ENCODE results near the gene CACNA1E.
"Not testable (repeated sequence)": the region's sequence is repeated elsewhere in the genome, so short reads cannot be mapped to it uniquely, and the experiment has no call there.

Gene CACNA1E

DNA sequence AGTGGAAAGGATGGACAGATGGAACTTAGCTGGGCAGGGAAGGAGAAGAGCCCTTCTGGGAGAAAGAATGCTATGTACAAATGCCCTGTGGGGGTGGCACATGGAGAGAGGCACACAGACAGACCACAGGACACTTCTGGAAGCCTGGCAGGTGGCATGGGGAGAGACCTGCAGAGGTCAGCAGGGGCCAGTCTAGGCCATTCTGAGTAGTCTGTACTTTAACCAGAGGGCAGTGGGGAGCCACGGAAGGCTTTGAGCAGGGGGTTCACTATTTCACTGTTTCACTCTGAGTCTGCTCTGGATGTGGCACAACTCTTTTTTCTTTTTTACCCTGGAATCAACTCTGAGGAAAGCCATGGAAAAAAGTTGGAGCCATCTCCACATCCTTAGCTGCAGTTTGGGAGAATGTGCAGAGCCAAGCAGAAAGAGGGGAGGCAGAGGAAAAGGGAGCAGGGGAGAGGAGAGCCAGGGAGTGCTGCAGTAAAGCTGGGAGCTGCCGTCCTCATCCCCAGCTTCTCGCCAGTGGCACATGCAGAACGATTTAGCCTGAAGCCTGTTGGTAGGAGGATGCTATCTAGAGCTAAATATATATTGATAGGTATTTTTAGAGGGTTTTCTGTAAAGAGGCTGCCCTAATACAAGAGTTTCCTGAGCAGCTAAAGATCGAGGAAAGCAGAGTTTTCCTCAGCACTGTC lies 34.0 kb downstream of the CACNA1E start:
- no peak overlapping the region for H3K27ac ChIP-seq

DNA sequence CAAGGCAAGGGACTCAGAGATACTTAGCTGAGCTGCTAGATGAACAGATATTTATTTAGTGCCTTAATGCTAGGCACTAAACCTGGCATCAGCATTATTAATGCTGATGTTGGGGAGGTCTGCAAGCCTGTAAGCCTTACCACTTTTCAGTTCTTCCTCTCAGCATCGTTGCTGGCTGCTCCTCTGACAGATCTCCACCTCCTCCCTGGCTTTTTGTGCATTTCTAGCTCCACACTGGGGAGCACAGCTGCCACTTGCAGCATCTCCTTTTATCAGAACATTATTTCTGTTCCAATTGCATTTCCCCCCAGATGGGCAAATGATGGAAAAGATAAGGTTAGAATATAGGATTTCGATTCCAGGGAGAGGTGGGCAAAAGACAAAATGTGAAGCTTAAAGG lies 34.8 kb downstream of the CACNA1E start:
- TF ChIP-seq, protein P1, sequence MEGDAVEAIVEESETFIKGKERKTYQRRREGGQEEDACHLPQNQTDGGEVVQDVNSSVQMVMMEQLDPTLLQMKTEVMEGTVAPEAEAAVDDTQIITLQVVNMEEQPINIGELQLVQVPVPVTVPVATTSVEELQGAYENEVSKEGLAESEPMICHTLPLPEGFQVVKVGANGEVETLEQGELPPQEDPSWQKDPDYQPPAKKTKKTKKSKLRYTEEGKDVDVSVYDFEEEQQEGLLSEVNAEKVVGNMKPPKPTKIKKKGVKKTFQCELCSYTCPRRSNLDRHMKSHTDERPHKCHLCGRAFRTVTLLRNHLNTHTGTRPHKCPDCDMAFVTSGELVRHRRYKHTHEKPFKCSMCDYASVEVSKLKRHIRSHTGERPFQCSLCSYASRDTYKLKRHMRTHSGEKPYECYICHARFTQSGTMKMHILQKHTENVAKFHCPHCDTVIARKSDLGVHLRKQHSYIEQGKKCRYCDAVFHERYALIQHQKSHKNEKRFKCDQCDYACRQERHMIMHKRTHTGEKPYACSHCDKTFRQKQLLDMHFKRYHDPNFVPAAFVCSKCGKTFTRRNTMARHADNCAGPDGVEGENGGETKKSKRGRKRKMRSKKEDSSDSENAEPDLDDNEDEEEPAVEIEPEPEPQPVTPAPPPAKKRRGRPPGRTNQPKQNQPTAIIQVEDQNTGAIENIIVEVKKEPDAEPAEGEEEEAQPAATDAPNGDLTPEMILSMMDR (conservative IDR thresholded peaks at IDR 0.05), result no peak
- no peak overlapping the region for H3K27ac ChIP-seq

More for the DNA sequence above, 34.0 kb downstream of the CACNA1E start:
- TF ChIP-seq, protein P1 (conservative IDR thresholded peaks at IDR 0.05), result no peak

DNA sequence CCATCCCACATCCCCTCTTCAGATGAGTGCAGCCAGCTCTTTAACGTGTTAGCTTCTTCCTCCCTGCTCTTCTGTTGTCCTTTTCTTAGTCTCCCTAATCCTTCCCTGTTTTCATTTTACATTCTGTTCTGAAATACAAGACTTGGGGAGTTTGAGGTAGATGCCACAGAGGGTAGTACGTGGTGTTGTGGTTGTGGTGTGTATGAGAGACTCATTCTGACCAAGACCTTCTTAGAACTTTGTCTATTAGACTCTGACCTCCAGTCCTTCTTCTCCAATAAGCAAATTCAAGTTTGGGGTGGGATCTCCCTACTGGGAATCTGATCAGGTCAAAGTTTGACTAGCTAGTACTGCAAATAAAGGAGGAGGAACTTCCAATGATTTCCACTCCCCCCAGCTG lies 39.5 kb downstream of the CACNA1E start:
- TF ChIP-seq, protein P1 (conservative IDR thresholded peaks at IDR 0.05), result no peak
- H3K27ac ChIP-seq, result no peak overlapping the region

DNA sequence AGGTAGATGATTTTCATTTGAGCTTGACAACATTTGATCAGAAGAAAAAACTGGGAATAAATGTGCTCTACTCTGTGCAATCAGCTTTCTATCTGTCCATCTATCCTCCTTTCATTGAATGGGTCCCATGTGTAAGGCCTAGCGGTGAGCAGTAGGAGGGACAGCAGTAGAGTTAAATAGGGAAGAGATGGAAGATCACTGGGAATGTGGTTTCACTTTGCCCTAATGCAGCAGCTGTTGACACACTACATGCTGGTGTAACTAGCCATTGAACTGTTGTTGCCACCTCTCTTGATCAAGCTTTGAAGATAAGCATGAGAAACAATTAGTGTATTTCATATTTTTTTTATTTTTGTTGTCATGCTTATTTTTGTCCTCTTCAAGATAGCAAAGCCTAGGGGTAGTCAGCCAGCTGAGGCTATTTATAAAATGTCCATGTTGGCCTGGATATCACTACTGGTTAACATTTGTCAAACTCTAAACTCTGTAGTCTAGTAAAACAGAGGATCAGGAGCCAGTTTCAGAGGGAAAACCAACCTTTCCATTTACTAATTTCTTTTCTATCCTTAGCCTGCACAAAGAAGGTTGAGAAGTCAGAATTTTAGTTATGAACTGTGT lies 41.9 kb downstream of the CACNA1E start:
- TF ChIP-seq, protein P1 (conservative IDR thresholded peaks at IDR 0.05), result no peak

DNA sequence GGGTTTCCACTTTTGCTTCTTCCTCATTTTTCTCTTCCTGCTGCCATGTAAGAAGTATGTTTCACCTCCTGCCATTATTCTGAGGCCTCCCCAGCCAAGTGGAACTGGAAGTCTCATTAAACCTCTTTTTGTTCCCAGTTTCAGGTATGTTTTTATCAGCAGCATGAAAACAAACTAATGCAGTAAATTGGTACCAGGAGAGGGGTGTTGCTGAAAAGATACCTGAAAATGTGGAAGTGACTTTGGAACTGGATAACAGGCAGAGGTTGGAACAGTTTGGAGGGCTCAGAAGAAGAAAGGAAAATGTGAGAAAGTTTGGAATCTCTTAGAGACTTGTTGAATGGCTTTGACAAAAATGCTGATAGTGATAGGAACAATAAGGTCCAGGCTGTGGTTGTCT lies 44.9 kb downstream of the CACNA1E start:
- not testable (repeated sequence) for H3K27ac ChIP-seq

More for the DNA sequence above, 41.9 kb downstream of the CACNA1E start:
- H3K27ac ChIP-seq, result no peak overlapping the region

DNA sequence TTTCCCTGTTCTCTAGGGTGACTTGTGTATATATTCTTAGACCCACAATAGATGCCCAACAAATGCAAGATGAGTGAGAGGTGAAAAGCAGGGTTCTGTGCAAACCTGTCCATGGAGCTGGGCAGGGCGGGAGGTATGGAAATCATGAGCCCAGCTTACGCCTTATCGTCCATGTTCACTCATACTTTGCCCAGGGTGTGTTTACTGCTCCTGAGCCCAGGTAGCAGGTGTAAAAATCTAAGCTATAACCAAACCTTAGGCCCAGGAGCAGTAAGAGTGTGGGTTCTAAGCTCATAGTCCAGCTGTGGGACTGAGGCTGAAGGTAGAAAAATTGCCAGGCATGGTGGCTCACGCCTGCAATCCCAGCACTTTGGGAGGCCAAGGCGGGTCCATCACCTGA lies 48.1 kb downstream of the CACNA1E start:
- H3K27ac ChIP-seq, result no peak overlapping the region
- TF ChIP-seq, protein P1 (conservative IDR thresholded peaks at IDR 0.05), result no peak

DNA sequence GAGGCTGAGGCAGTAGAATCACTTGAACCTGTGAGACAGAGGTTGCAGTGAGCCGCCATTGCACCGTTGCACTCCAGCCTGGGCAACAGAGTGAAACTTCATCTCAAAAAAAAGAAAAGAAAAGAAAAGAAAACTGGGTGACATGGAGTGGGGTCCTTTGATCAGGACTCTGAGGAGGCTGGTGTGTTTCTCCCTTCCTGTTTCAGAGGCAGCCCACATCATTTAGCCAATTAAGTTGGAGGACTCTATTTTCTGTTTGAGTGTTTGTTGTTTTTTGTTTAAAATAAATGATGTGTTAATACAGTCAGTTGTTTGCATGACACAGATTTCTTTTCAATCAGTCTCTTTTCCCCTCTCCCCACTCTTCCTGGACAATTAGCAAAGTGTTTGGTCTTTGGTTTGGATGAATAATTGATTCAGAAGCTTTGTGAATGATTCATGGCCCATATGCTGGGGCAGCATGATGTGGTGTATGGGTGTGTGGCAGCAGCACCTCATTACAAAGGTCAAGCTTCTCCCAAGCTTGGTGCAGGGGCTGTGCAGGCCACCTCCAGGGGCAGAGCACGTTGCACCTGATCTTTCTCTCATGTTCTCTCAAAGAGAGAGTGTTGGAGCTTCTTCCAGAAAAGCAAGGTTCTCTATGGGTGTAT lies 48.8 kb downstream of the CACNA1E start:
- TF ChIP-seq, protein P1 (conservative IDR thresholded peaks at IDR 0.05), result no peak
- H3K27ac ChIP-seq, result no peak overlapping the region

DNA sequence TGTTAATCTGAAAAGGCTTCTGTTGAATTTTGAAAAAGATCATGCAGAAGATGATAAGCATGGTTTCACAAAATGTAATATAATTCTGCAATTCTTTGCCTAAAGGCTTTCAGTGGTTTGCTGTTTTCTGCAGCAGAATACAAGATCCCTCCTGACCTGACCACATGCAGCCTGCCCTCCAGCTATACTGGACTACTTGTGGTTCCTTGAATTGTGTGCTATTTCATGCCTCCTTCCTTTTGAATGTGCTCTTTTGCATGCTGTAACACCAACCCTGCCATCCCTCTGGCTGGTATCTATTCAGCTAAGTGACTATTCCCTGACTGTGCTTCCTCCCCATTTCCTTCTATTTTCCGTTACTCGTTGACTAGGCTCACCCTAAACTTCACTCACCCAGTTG lies 55.5 kb downstream of the CACNA1E start:
- H3K27ac ChIP-seq, result no peak overlapping the region
- TF ChIP-seq, protein P1 (conservative IDR thresholded peaks at IDR 0.05), result no peak

Measured in VCaP (cell line).